Measurements from ENCODE around the gene CTNNA3.

Gene CTNNA3

DNA sequence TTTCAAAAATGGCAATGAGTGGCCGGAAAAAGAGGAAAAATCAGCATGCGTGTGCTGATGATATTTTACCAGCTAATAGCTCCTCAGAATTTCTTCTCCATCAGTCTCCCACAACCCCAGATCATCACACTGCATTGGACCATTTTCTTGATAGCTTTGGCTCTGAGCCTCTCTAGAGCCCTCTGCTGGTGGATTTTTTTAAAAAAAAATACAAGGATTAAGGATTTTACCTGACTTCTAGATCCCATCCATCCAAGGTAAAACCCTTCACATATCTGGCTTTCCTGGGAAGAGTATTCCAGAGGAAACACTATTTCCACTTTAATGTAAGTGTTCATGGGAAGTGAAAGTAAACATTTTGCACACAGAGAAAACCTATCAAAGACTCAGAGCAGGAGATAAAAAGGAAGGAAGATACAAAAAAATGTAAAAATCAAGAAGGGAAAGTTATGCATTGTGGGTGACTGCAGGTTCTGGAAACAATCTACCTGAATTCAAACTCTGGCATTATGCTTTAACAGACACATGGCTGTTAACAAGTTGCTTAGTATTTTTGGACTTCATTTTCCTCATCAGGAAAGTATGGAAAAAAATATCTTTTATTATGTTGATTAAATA is 389.3 kb downstream of the CTNNA3 start:
- no peak for DNase-seq

GRCh38 chr10:67302701-67303100 is 393.3 kb downstream of the CTNNA3 start:
- no peak for DNase-seq

DNA sequence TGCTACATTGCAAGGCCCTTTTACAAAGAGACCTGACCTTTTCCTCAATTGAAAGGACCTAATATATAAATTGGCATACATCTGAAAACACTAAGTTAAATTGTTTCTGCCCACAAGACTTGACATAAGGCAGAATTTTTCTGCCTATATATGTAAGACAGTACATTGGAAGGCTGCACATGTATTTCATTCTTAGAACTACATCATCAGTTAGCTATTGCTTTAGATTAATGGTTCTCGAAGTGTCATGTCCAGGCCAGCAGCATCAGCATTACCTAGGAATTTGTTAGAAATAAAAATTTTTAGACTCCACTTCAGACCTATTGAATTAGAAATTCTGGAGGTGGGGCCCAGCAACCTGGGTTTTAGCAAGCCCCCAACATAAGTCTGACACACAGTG is 396.2 kb downstream of the CTNNA3 start:
- no peak for DNase-seq

- DNase-seq, result no peak
Observed at GRCh38 chr10:67297637-67298181, 398.3 kb downstream of the CTNNA3 start.

GRCh38 chr10:67296926-67297325 is 399.1 kb downstream of the CTNNA3 start:
- DNase-seq, result no peak

GRCh38 chr10:67288688-67289410 is 407.1 kb downstream of the CTNNA3 start:
- DNase-seq, result no peak

DNA sequence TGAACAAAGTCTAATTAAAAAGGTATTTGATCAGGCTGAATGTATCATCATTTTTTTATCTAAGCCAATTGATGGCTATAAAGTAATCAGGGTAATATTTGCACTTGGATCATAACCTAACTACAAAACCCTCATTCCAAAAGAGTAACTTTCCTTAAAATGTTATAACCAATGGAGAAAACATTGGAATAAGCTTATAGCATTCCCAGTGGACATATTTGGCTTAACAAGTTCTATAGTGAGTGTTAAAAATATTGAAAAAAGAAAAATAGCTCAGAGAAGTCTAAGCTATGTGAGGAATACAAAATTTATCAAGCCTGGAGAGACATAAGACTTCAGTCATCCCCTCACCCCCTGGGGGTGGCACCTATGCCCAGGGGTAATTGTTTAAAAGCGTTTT is 411.4 kb downstream of the CTNNA3 start:
- no peak for DNase-seq

DNA sequence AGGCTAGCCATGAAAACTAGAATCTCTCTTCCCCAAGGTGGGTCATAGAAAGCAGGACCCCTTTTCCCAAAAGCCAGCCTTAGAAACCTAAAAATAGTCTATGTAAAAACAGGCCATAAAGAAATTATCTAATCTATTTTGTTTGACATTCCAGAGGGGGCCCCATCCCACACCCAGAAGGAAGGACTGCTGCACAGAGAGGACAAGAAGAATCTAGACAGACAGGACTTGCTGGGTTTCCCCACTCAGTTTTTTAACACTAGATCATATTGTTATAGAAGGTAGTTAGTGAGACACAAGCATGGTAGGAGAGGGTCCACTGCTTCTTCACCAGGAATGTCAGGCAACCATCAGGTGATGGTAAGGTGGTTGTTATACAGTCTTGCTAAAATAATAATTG is 413.1 kb downstream of the CTNNA3 start:
- DNase-seq, result no peak

- no peak for DNase-seq
Observed at GRCh38 chr10:67280405-67280804, 415.6 kb downstream of the CTNNA3 start.

- no peak for DNase-seq
Observed at GRCh38 chr10:67277402-67277801, 418.6 kb downstream of the CTNNA3 start.

DNA sequence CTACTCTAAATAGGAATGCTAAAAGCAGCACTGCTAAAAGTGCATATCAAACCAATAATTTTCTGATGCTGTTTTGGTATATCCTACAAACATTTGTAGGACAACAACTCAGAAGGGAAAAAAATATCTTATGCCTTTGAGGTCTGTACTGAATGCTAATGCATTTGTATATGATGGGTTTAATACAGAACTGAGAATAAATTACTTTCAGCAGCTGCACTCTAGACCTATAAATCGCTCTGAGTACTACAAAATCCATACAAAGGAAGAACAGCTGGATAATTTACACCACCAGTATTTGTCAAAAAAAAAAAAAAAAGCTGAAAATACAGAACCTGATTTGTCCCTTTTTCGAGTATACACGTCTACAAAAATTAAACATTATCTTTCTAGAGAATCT is 426.2 kb downstream of the CTNNA3 start:
- no peak for DNase-seq

DNA sequence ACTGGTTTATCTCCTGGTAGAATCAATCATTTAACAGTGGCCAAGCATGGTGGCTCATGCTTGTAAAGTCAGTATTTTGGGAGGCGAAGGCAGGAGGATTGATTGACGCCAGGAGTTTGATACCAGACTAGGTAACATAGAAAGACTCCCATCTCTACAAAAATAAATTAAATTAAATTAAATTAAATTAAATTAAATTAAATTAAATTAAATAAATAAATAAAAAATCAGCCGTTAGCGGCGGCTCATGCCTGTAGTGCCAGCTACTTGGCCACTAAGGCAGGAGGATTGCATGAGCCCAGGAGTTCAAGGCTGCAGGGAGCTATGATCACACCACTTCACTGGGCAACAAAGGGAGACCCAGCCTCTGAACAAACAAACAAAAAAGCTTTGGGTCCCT is 427.8 kb downstream of the CTNNA3 start:
- DNase-seq, result no peak

DNA sequence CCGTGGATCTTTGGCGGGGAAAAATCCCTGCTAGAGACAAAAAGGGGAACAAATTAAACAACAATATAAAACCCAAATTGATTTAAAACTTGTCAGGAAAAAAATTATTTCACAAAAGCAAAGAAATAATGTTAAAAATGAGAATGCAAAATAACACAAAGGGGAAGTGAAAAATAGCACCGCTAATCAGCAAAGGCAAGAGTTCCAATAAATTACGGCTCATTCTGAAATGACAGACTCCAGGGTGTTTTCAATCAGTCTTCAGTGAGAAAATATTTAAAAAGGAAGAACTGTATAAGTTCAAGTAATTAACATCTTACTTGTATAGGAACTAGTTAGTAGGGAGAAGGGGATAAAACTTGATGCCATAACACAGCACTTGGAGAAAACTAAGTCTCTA is 433.3 kb downstream of the CTNNA3 start:
- DNase-seq, result no peak

- no peak for DNase-seq
Observed at GRCh38 chr10:67261300-67261797, 434.6 kb downstream of the CTNNA3 start.

DNA sequence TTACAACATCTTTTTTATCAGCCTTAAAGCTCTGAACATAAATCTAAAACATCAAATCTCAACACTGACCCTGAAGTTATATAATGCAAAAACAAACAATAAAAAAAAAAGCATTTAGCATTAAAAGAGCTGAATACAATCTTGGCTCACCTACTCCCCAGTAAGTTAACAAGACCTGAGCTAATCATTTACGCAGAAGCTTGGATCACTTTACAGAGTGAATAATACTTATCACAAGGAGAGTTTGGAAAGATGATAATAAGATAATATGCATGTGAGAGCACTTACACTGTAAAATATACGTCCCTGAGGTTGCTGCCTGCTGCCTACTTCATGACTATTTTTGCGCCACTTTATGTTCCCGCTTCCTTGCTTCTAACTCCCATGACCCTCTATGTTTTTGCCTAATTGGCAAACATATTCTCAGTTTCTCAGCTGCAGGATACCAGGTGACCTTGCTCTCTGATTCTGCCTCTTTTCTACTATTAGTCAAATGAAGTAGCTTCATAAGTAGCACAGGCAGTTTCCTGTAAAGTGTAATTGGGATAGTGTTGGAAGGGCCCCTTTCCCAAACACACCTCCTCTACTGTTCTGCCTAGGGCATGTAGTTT is 436.6 kb downstream of the CTNNA3 start:
- DNase-seq, result no peak

DNA sequence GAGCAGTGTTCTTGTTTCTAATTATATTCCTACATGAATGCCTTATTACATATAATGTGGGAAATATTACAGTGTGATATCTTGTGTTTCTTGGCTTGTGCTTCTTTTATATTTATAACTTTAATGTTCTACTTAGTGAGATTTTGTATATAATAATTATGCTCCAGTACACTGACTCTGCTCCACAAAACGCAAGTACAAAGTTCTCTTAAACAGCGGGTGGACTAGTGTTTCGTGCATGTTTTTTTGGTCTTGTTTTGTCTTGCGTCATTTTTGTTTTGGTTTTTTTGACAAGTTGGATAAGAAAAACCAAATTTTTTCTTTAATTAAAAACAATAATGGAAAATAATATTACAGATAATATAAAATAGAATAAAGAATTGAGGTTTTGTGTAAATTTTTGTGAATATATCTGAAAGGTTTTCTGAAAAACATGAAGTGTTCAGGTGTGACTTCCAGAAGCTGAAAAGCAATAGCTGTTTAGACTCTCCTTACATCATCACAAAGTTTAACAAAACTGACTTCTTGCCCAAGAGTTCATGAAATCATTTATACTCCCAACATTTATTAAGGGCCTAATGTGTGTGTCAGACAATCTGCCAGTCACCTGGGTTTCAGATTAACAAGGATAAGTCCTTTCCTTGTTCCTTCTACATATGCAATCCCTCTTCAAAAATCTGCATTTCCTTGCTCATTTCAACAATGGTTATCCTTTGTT is 438.4 kb downstream of the CTNNA3 start:
- DNase-seq, result no peak

- no peak for DNase-seq
Observed at GRCh38 chr10:67257018-67257417, 439.0 kb downstream of the CTNNA3 start.

GRCh38 chr10:67250686-67251085 is 445.3 kb downstream of the CTNNA3 start:
- no peak for DNase-seq

- DNase-seq, result no peak
Observed at GRCh38 chr10:67246066-67246555, 449.9 kb downstream of the CTNNA3 start.

DNA sequence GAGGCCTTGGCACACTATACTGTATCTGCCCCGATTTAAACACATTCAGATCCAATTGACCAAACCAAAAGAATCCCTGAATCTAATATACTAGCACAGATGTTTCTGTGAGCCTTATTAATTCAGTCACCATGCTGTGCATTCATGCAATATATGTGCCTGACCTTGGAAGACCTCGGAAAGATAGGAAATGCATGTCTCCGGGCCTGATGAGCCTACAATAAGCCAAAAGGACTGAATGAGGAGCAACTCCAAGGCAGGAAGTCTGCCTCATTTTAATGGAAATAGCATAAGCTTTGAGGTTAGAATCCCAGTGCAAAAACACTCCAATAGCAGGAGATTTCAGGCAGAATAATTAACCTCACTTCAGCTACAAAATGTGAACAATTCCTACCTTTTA is 453.5 kb downstream of the CTNNA3 start:
- no peak for DNase-seq

DNA sequence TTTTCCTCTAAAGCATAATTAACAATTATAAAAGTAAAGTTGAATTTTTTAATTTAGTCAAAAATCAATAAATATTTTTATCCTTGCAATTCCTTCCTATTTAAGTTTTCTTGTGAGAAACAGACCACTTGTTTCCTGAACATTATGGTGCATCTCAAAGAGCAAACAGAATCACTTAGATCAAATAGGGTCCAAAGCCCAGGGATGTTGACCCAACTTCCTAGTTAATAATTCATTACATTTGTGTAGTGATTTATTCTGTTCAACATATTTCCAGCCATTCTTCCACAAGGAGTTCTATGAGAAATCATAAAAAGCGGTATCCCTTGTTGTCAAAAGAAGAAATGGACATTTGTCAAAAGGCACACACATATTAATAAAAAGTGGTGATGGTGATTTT is 454.5 kb downstream of the CTNNA3 start:
- no peak for DNase-seq

DNA sequence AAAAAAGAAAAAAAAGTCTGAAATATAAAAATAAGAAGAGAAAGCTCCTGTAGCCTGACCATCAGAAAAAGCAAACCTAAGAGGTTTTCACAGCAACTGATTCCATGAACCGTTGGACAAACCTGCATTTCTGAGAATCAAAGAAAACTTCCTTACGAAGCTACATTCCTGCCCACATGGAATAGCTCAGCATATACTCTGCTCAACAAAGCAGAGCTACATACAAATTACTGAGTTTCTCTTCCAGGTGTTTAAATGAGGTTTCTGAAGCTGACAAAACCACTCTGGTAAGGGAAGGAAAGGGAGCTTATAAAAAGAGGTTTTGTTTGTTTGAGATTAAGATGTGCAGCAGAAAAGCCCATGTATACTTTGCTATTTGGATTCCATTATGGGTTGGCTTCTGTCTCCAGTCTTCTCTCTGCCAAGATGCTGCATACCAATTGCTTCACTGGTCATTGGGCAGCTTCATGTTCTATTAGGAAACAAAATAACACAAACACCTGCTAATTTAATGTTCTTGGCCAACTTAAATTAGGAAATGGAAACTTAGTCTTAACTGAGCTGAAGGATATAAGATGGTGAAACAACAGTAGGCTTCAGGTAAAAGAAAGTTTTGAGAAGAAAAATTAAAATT is 456.0 kb downstream of the CTNNA3 start:
- no peak for DNase-seq
